GM12878 (cell line): ENCODE measurements around the gene GTF3C1. TPM values are rescaled to one million over a fixed set of nuclear protein-coding genes. Genes with fewer than 3 reads are reported as not detected.

ENCODE experiments used
- BACH1 ChIP-seq: fragments of 450-650 bp; IDR thresholded peaks from 2 replicates; pipeline ENCODE4 v1.6.1; 2017; ENCODE audit warnings: mild to moderate bottlenecking, borderline replicate concordance
- CBFB ChIP-seq: IDR thresholded peaks from 2 replicates; pipeline ENCODE4 v1.6.1; 2016; ENCODE audit warnings: antibody characterized with exemption, low read depth
- CEBPB ChIP-seq, 2 experiments: fragments of 150-350 bp in 1 of 2; IDR thresholded peaks; 2 replicates each; pipeline ENCODE4 v1.6.1; 2012 to 2014; ENCODE audit warnings: low read depth in 2 of 2, low read length in 2 of 2, borderline replicate concordance in 1 of 2, inconsistent platforms in 1 of 2
- CREM ChIP-seq: IDR thresholded peaks from 2 replicates; pipeline ENCODE4 v1.6.1; 2014; ENCODE audit warnings: antibody characterized with exemption, low read depth
- E2F4 ChIP-seq: IDR thresholded peaks from 2 replicates; pipeline ENCODE4 v1.6.1; 2012; ENCODE audit warnings: low read depth, low read length, improper control_type of control experiment
- EGR1 ChIP-seq, 2 experiments: IDR thresholded peaks; 1 replicate in 1 of 2; 2 replicates in 1 of 2; pipeline ENCODE4 v1.6.1; 2011 to 2012; ENCODE audit warnings: low read depth in 2 of 2, low read length in 2 of 2, borderline replicate concordance in 1 of 2, mild to moderate bottlenecking in 1 of 2, moderate library complexity in 1 of 2
- ESRRA ChIP-seq: IDR thresholded peaks from 2 replicates; pipeline ENCODE4 v1.6.1; 2012; ENCODE audit warnings: mild to moderate bottlenecking, low read length, improper control_type of control experiment
- EZH2 ChIP-seq: IDR thresholded peaks from 2 replicates; pipeline ENCODE4 v1.6.1; 2012; ENCODE audit warnings: low read depth, mild to moderate bottlenecking, control low read depth, inconsistent platforms, low read length, borderline replicate concordance; ENCODE audit not compliant: control insufficient read depth
- FOXK2 ChIP-seq: fragments of 450-650 bp; IDR thresholded peaks from 2 replicates; pipeline ENCODE4 v1.6.1; 2017; ENCODE audit warnings: mild to moderate bottlenecking, moderate library complexity
- GABPA ChIP-seq: IDR thresholded peaks from 2 replicates; pipeline ENCODE4 v1.6.1; 2014; ENCODE audit warnings: antibody characterized with exemption, low read depth, mild to moderate bottlenecking, inconsistent platforms
- HDAC6 ChIP-seq: fragments of 200-600 bp; sonication (generic); IDR thresholded peaks from one replicate; pipeline ENCODE4 v1.8.0; 2017; ENCODE audit warnings: antibody characterized with exemption; ENCODE audit not compliant: unreplicated experiment
- IKZF1 ChIP-seq: fragments of 450-650 bp; conservative IDR thresholded peaks from 2 replicates; pipeline ENCODE4 v1.6.1; 2017; ENCODE audit warnings: antibody characterized with exemption, mild to moderate bottlenecking
- JUND ChIP-seq: IDR thresholded peaks from 2 replicates; pipeline ENCODE4 v1.6.1; 2012; ENCODE audit warnings: low read depth, mild to moderate bottlenecking, low read length, improper control_type of control experiment, moderate library complexity
- KDM1A ChIP-seq: fragments of 200-600 bp; sonication (generic); IDR thresholded peaks from 2 replicates; pipeline ENCODE4 v1.6.1; 2016; ENCODE audit warnings: borderline replicate concordance
- PRDM15 ChIP-seq: fragments of 450-650 bp; formaldehyde crosslinking; IDR thresholded peaks from 2 replicates; pipeline ENCODE4 v1.4.0; 2020; ENCODE audit warnings: mild to moderate bottlenecking, moderate library complexity
- RUNX3 ChIP-seq: IDR thresholded peaks from 2 replicates; pipeline ENCODE4 v1.6.1; 2012; ENCODE audit warnings: low read length, inconsistent platforms
- SUPT20H ChIP-seq: IDR thresholded peaks from 2 replicates; pipeline ENCODE4 v1.6.1; 2011; ENCODE audit warnings: low read depth, mild to moderate bottlenecking, low read length, moderate library complexity, borderline replicate concordance; ENCODE audit not compliant: control insufficient read depth
- TARDBP ChIP-seq: IDR thresholded peaks from 2 replicates; pipeline ENCODE4 v1.6.1; 2016; ENCODE audit warnings: borderline replicate concordance
- ZNF217 ChIP-seq: fragments of 450-650 bp; IDR thresholded peaks from 2 replicates; pipeline ENCODE4 v1.6.1; 2017; ENCODE audit warnings: antibody characterized with exemption, mild to moderate bottlenecking
- ZNF622 ChIP-seq: fragments of 450-650 bp; IDR thresholded peaks from 2 replicates; pipeline ENCODE4 v1.6.1; 2017; ENCODE audit warnings: mild to moderate bottlenecking, inconsistent platforms
- polyA plus RNA-seq, 11 experiments: library from polyadenylated mRNA; depleted of rRNA in 4 of 11; unstranded in 6 of 11; stranded (reverse) in 5 of 11; fragments of >200 nt; fragmentation: Nextera tagmentation in 4 of 11; fragmentation: Illumina TruSeq in 1 of 11; extraction: Ambion mirVana in 4 of 11; extraction: Trizol in 1 of 11; gene quantifications; 1 replicate in 1 of 11; 2 replicates in 10 of 11; pipeline versions ENCODE4 v1.2.1 to v1.2.3, GENCODE V29; 2011 to 2016; ENCODE audit warnings: inconsistent platforms in 2 of 11, missing spikeins in 2 of 11, low read depth in 1 of 11
- total RNA-seq, 4 experiments: library from RNA; depleted of rRNA in 3 of 4; stranded (reverse); fragments of >200 nt in 3 of 4; fragmentation: Illumina TruSeq in 1 of 4; extraction: Trizol in 1 of 4; gene quantifications; 2 replicates each; pipeline versions ENCODE4 v1.2.1 to v1.2.3, GENCODE V29; 2013 to 2021
- TF ChIP-seq, protein P1 (sequence below): IDR thresholded peaks from 2 replicates; pipeline ENCODE4 v1.6.1; 2011; ENCODE audit warnings: low read depth, mild to moderate bottlenecking, low read length, moderate library complexity, borderline replicate concordance; ENCODE audit errors: extremely low read depth
- TF ChIP-seq, protein P2 (sequence below): fragments of 450-650 bp; formaldehyde crosslinking; IDR thresholded peaks from 2 replicates; pipeline ENCODE4 v1.5.0; 2022; ENCODE audit warnings: mild to moderate bottlenecking, missing genetic modification characterization

The GTF3C1 gene
- total and polyA plus RNA-seq, 10 of the 15 experiments (the other 5 are each of a cell fraction or from before 2014, with no cell fraction given) = 0.98 to 60.9 (median 34.3) TPM

- TF ChIP-seq CEBPB (IDR thresholded peaks at IDR 0.05; ENCODE audit: borderline replicate concordance in 1 of 2, low read depth in 2 of 2, low read length in 2 of 2) (no peak), CBFB (peak; percentile 74; the same call in 1 of the 2 replicates), PRDM15 (CRISPR knock-in tag) (no peak), JUND (no peak), SUPT20H (no peak), BACH1 (peak; percentile 86; the same call in 1 of the 2 replicates), KDM1A (no peak), IKZF1 (peak; percentile 86), CREM (peak; percentile 90), EZH2 (no peak), EGR1 (IDR thresholded peaks at IDR 0.05; ENCODE audit: borderline replicate concordance in 1 of 2, low read depth in 2 of 2, low read length in 2 of 2) (peak in 1 of 2 experiments; percentile 67; a peak in 1 of 3 replicates), E2F4 (no peak), TARDBP (peak; percentile 98), HDAC6 (peak; percentile 22), ZNF217 (peak; percentile 91), RUNX3 (peak; percentile 71), ESRRA (no peak), GABPA (no peak), FOXK2 (no peak), ZNF622 (no peak)
- TF ChIP-seq, protein P1, sequence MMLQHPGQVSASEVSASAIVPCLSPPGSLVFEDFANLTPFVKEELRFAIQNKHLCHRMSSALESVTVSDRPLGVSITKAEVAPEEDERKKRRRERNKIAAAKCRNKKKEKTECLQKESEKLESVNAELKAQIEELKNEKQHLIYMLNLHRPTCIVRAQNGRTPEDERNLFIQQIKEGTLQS = no peak
- TF ChIP-seq, protein P2, sequence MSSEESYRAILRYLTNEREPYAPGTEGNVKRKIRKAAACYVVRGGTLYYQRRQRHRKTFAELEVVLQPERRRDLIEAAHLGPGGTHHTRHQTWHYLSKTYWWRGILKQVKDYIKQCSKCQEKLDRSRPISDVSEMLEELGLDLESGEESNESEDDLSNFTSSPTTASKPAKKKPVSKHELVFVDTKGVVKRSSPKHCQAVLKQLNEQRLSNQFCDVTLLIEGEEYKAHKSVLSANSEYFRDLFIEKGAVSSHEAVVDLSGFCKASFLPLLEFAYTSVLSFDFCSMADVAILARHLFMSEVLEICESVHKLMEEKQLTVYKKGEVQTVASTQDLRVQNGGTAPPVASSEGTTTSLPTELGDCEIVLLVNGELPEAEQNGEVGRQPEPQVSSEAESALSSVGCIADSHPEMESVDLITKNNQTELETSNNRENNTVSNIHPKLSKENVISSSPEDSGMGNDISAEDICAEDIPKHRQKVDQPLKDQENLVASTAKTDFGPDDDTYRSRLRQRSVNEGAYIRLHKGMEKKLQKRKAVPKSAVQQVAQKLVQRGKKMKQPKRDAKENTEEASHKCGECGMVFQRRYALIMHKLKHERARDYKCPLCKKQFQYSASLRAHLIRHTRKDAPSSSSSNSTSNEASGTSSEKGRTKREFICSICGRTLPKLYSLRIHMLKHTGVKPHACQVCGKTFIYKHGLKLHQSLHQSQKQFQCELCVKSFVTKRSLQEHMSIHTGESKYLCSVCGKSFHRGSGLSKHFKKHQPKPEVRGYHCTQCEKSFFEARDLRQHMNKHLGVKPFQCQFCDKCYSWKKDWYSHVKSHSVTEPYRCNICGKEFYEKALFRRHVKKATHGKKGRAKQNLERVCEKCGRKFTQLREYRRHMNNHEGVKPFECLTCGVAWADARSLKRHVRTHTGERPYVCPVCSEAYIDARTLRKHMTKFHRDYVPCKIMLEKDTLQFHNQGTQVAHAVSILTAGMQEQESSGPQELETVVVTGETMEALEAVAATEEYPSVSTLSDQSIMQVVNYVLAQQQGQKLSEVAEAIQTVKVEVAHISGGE (CRISPR knock-in tag) = no peak
Measured at GRCh38 chr16:27449434-27450195, 100.1 kb downstream of the GTF3C1 start (continued).
